ENCODE measurements around the gene DGAT2.

The DGAT2 gene

DNA sequence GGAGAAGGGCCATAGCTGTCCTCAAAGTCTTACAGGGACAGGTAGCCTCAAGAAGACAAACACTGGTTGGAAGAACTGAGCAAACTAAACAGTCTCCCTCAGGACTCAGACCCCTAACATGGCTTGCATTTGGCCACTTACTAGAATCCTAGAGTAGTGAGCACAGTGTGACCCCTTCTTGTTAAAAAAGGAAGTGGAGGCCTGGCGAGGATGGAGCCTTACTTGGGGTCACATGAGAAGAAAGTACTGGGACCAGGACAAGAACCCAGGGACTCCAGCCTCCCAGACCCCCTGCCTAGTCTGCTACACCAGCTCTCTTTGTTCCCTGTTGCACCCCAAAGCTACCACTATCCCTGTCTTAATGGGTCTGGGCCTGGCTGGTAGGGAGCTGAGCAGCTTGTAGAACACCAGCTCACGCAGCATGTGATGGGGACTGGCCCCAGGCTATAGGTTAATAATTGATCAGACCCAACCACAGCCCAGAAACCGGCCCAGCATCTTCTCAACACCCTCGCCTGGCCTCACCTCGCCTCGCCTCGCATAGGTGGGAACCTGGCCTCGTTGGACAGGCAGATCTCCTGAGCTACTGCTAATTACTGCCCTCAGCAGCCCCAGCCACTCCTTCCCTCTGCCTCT lies 17.6 kb downstream of the DGAT2 start:
- TF ChIP-seq, protein P1, sequence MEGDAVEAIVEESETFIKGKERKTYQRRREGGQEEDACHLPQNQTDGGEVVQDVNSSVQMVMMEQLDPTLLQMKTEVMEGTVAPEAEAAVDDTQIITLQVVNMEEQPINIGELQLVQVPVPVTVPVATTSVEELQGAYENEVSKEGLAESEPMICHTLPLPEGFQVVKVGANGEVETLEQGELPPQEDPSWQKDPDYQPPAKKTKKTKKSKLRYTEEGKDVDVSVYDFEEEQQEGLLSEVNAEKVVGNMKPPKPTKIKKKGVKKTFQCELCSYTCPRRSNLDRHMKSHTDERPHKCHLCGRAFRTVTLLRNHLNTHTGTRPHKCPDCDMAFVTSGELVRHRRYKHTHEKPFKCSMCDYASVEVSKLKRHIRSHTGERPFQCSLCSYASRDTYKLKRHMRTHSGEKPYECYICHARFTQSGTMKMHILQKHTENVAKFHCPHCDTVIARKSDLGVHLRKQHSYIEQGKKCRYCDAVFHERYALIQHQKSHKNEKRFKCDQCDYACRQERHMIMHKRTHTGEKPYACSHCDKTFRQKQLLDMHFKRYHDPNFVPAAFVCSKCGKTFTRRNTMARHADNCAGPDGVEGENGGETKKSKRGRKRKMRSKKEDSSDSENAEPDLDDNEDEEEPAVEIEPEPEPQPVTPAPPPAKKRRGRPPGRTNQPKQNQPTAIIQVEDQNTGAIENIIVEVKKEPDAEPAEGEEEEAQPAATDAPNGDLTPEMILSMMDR (IDR thresholded peaks at IDR 0.05; ENCODE audit: extremely low read depth, missing control alignments) = no peak
- DNase-seq (ENCODE audit: low spot score) = no peak

DNA sequence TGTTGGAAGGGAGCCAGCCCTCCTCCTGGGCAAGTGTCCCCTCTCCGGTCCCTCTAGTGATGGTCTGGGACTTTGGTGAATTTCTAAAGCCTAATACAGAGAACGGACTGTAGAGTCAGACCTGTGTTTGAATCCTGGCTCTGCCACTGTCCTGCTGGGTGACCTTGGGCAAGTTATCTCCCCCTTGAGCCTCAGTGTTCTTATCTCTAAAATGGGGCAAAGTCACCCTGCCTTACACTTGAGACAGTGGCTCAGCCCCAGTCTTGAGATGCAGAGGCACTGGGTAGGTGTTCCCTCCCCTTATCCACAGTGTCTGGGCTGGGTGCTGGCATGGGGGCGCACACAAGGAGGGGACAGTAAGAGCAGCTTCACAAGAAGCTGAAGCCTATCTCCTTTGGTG lies 20.9 kb downstream of the DGAT2 start:
- no peak for DNase-seq (ENCODE audit: low spot score)
- TF ChIP-seq, protein P1 (IDR thresholded peaks at IDR 0.05; ENCODE audit: extremely low read depth, missing control alignments) = no peak

DNA sequence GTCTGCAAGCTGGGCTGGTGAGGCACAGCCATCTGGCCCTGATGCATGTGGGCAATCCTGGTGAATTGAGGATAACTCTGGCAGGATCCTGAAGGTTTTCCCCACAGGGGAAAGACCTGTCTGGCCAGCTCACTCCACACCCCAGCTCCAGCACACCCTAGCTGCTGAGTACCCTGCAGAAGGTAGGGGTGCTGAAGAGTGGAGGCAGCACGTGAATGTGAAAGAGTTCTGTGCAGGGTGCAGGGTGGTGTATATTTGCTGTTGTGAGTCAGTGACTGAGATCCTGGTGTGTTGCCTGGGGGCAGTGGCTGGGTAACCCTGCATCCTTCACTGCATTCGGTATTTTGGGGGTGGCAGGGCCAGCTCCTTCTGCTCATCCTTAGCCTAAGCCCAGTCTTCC lies 22.4 kb downstream of the DGAT2 start:
- TF ChIP-seq, protein P1 (IDR thresholded peaks at IDR 0.05; ENCODE audit: extremely low read depth, missing control alignments) = no peak
- no peak for DNase-seq (ENCODE audit: low spot score)

DNA sequence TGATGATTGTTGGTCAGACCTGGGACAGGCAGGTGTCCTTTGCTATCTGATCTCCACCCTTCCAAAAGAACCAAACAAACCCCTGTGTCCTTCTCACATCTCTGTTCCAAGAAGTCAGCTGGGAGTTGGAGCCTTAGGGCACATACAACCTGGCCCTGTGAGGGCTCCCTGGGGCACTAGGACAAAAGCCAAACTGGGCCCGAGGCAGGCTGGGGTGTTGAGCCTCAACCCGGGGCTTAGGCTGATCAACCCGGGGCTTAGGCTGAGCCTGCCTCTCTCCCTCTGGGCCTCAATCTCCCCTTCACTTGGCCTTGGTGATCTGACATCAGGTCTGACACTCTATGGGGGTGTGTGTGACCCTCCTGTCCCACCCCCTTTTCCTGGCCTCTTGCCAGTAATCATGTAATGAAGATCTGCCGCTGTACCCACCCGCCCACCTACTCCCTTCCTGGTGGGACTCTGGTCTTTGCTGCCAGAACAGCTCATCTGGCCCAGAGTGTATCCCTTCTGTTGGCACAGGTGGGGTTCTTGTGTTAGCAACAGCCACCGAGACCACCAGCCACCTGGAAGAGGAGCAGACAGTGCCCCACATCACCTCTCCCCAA lies 23.7 kb downstream of the DGAT2 start:
- TF ChIP-seq, protein P1 (IDR thresholded peaks at IDR 0.05; ENCODE audit: extremely low read depth, missing control alignments) = no peak
- DNase-seq (ENCODE audit: low spot score) = no peak

DNA sequence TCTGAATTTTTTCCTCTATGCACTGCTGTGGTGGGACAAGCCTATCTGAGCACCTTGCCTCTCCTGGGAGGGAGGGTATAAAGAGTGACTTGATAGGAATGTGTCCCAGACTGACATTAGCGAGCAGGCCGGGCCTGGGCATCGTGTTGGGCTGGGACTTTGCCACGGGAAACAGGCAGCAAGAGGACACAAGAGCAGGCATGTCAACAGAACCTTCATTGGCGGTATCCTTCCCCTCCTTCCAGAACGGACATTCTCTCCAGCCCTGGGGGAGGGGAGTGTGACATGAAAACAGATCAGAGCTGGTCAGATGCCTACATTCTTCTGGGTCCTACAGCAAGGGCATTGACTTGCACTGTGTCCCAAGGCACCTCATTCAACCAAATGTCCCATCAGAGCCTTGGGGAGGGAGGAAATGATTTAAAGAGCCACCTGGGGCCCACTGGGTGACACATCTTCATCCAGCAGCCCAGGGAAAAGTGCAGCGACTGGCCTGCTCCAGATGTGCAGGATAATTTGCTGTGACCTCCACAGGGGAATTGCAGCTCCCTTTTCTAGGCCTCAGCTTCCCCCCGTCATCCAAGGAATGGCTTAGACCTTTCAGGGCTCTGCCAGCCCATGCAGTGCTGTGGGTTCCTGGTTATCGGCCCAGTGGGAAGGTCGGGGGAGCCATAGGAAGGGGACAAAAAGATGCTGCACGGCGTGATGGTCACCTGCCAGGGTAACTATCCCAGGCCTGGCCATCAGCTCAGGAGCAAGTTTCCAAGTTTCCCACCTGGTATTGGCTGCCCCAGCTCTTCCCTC lies 24.6 kb downstream of the DGAT2 start:
- TF ChIP-seq, protein P1 (IDR thresholded peaks at IDR 0.05; ENCODE audit: extremely low read depth, missing control alignments) = no peak

DNA sequence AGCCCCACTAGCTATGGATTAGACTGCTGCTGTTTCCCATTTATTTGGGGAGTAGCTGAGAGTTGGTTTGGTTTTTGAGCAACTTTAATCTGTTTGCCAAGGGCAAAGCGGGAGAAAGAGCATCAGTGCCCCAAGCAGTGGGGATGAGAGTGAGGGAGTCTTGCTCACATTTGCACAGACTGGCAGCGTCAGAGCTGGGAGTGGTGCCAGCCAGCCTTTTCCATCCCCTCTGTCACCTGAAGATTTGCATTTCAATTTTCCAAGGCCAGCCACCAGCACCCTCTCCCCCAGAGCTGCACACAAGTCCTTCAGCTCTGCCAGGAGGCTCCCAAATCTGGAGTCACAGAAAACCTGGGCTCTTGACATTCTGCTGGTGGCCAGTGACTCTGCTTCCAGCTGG lies 25.4 kb downstream of the DGAT2 start:
- DNase-seq (ENCODE audit: low spot score) = no peak
- TF ChIP-seq, protein P1 (IDR thresholded peaks at IDR 0.05; ENCODE audit: extremely low read depth, missing control alignments) = no peak

More for the DNA sequence above, 24.6 kb downstream of the DGAT2 start:
- DNase-seq (ENCODE audit: low spot score) = no peak

Measured in GM20000 (cell line).